Stomach (tissue), 9 donors: ENCODE results near the gene RGS10. TPM values are rescaled to one million over a fixed set of nuclear protein-coding genes. Genes with fewer than 3 reads are reported as not detected.

Experiments
- DNase-seq, 2 donors: peaks; one replicate each; pipeline versions ENCODE4 v3.0.0 to v3.0.0-alpha.2; 2013 to 2019
- H3K27ac ChIP-seq, 5 donors: fragments of 200-600 bp in 4 of 5; sonication (generic) in 4 of 5; one replicate each; pipeline ENCODE4 v1.5.1; 2013 to 2019; ENCODE audit warnings: mild to moderate bottlenecking in 1 of 5, moderate library complexity in 1 of 5
- H3K27me3 ChIP-seq, 3 donors: fragments of 200-600 bp; sonication (generic); one replicate each; pipeline ENCODE4 v1.5.1; 2017 to 2019; ENCODE audit warnings: mixed run types in 1 of 3
- H3K36me3 ChIP-seq, 4 donors: fragments of 200-600 bp; sonication (generic); 1 replicate in 3 of 4; 2 replicates in 1 of 4; pipeline ENCODE4 v1.5.1; 2016 to 2019
- H3K4me1 ChIP-seq, 4 donors: fragments of 200-600 bp; sonication (generic); one replicate each; pipeline ENCODE4 v1.5.1; 2016 to 2019
- H3K4me3 ChIP-seq, 4 donors: fragments of 200-600 bp; sonication (generic) in 3 of 4; one replicate each; pipeline ENCODE4 v1.5.1; 2016 to 2019; ENCODE audit warnings: mild to moderate bottlenecking in 1 of 4
- H3K9me3 ChIP-seq, 4 donors: fragments of 200-600 bp; sonication (generic); one replicate each; pipeline ENCODE4 v1.5.1; 2016 to 2019
- EP300 ChIP-seq: sonication (generic); formaldehyde crosslinking; IDR thresholded peaks from one replicate; pipeline ENCODE4 v1.6.1; 2017; ENCODE audit warnings: antibody characterized with exemption
- POLR2A ChIP-seq, 4 donors: fragments of 450-650 bp; IDR thresholded peaks; one replicate each; pipeline ENCODE4 v1.6.1; 2016; ENCODE audit warnings: antibody characterized with exemption in 4 of 4, control low read depth in 2 of 4, mild to moderate bottlenecking in 1 of 4, moderate library complexity in 1 of 4
- POLR2AphosphoS5 ChIP-seq, 3 donors: sonication (generic); formaldehyde crosslinking; IDR thresholded peaks; one replicate each; pipeline ENCODE4 v1.6.1; 2016; ENCODE audit warnings: antibody characterized with exemption in 3 of 3
- WGBS, 5 donors: extraction: QIAGEN DNeasy Blood & Tissue Kit in 3 of 5; methylation state at CpG; one replicate each; pipeline versions ENCODE4 v1.1.5 to v1.1.7; 2013 to 2018; 5-methylcytosine and 5-hydroxymethylcytosine counted together
- intact Hi-C: fragments of 100-400 bp; cut with DNase I; formaldehyde crosslinking; loops from one replicate; pipeline ENCODE4 v1.15.1; 2023; ENCODE audit warnings: low total_unique reads
- polyA plus RNA-seq, 3 donors: library from polyadenylated mRNA; stranded (reverse); fragments of 200-250 nt; gene quantifications; one replicate each; pipeline ENCODE4 v1.2.3, GENCODE V29; 2013
- total RNA-seq, 5 donors: library from RNA; depleted of rRNA; stranded (reverse); fragments of >200 nt; gene quantifications; one replicate each; pipeline versions ENCODE4 v1.1.0 to v1.2.3, GENCODE V29; 2014 to 2016
- TF ChIP-seq, protein P1 (sequence below), 7 experiments: fragments of 450-650 bp in 4 of 7; fragments of 200-600 bp in 3 of 7; sonication (generic) in 3 of 7; IDR thresholded peaks; one replicate each; pipeline ENCODE4 v1.5.1; 2016 to 2019; ENCODE audit warnings: antibody characterized with exemption in 7 of 7, control low read depth in 2 of 7, mild to moderate bottlenecking in 1 of 7
- donor health status: healthy with polysubstance abuse.
- donor health status: Bipolar disorder and iron deficiency.
- donor health status: healthy.

RGS10 gene
- total and polyA plus RNA-seq, 8 donors = 12.3 to 177 (median 47.7) TPM; not detected in 1

DNA sequence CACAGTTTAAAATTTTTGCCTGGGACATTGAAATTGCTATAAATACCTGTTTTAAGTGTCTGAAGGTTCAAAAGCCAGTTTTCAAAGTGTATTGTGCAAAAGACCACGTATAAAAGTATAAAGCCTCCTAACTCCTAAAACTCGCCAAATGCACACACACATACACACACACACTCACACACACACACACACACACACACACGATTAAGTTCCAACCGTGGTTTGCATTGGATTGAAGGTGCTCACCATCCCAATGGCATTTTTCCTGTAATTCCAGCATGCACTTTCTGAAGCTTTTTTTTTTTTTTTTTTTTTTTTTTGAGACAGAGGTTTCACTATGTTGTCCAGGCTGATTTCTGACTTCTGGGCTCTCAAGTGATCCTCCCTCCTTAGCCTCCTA is 2.8 kb upstream of the RGS10 start:
- Histone ChIP-seq H3K27me3 (peaks cover 0 to 9% (median 0%) of the 10 kb centered on the region in 3 donors), H3K36me3 (no peaks in the 10 kb centered on the region), H3K4me3 (no peak overlapping the region), H3K27ac (no peak overlapping the region), H3K4me1 (peaks cover 0 to 43% (median 28%) of the 10 kb centered on the region in 4 donors), H3K9me3 (no peaks in the 10 kb centered on the region)
- TF ChIP-seq EP300 = no peak
- TF ChIP-seq, protein P1, sequence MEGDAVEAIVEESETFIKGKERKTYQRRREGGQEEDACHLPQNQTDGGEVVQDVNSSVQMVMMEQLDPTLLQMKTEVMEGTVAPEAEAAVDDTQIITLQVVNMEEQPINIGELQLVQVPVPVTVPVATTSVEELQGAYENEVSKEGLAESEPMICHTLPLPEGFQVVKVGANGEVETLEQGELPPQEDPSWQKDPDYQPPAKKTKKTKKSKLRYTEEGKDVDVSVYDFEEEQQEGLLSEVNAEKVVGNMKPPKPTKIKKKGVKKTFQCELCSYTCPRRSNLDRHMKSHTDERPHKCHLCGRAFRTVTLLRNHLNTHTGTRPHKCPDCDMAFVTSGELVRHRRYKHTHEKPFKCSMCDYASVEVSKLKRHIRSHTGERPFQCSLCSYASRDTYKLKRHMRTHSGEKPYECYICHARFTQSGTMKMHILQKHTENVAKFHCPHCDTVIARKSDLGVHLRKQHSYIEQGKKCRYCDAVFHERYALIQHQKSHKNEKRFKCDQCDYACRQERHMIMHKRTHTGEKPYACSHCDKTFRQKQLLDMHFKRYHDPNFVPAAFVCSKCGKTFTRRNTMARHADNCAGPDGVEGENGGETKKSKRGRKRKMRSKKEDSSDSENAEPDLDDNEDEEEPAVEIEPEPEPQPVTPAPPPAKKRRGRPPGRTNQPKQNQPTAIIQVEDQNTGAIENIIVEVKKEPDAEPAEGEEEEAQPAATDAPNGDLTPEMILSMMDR (IDR thresholded peaks at IDR 0.05) = no peak
- TF ChIP-seq POLR2AphosphoS5 (IDR thresholded peaks at IDR 0.05) = no peak
- TF ChIP-seq POLR2A (IDR thresholded peaks at IDR 0.05) = no peak
- no peak for DNase-seq
- 39 to 72% (median 54%) methylated on average over 4 of the region's 4 CpGs for WGBS, 5 donors
- intact Hi-C loops = no loop called here

DNA sequence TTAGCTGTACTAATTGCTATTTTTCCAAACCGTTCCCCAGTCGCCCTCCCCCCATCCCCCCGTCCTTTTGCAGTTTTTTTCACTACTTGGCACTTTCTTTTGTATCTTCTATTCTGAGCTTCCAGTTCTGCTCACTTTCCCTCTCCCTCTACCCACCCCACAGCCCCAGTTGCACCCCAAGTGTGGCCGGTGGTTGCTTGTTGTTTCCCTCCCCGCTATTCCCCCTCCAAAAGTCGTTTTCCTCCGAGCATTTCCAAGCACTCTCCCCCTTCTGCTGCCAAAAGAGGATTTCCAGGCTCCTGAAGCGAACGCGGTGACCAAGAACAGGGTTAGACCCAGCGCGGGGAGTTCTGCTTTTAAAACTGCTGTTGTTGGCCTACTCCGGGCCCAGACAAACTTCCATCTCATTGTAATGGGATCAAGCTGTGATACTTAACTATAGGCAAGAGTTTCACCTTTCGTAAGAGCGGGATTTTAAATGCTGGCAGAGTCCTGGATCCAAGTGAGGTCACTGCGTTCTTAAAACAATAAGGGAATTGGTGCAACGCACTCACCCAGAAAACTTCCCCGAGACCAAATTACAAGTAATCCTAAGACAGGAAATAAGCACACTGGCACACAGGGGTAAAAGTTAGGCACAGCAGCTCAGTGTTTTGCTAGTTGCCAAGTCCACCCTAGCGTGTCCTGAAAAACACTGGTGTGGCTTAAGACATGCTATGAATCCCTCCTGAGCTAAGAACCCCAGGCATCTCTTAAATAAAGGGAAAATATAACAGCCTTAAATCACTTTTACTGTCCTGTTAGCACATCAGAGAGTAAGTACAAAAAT is 1.5 kb upstream of the RGS10 start:
- H3K4me1 ChIP-seq = peaks cover 9 to 56% (median 37%) of the 10 kb centered on the region in 4 donors
- peak overlapping the region in 3 of 4 donors; percentile 66 to 89 (median 81) for H3K4me3 ChIP-seq
- H3K36me3 ChIP-seq = no peaks in the 10 kb centered on the region
- no peak for TF ChIP-seq EP300
- TF ChIP-seq, protein P1 (IDR thresholded peaks at IDR 0.05) = no peak
- TF ChIP-seq POLR2A (IDR thresholded peaks at IDR 0.05) = no peak
- no peak for TF ChIP-seq POLR2AphosphoS5 (IDR thresholded peaks at IDR 0.05)
- no peak for DNase-seq
- H3K9me3 ChIP-seq = no peaks in the 10 kb centered on the region
- 64 to 75% (median 66%) methylated on average over 19 of the region's 19 CpGs for WGBS, 5 donors
- H3K27me3 ChIP-seq = peaks cover 0 to 9% (median 0%) of the 10 kb centered on the region in 3 donors
- intact Hi-C loops = no loop called here
- H3K27ac ChIP-seq = peak overlapping the region in 4 of 5 donors; percentile 9 to 88 (median 86)

- peak; percentile 47 to 78 for DNase-seq
- peaks cover 0 to 9% (median 0%) of the 10 kb centered on the region in 3 donors for H3K27me3 ChIP-seq
- peak overlapping the region; percentile 79 to 88 (median 86) for H3K27ac ChIP-seq
- peaks cover 12 to 64% (median 45%) of the 10 kb centered on the region in 4 donors for H3K4me1 ChIP-seq
- H3K36me3 ChIP-seq = no peaks in the 10 kb centered on the region
- 0 to 2% (median 1%) methylated on average over 27 to 78 of the region's 78 CpGs for WGBS, 5 donors
- H3K4me3 ChIP-seq = peak overlapping the region; percentile 66 to 89 (median 84)
- H3K9me3 ChIP-seq = no peaks in the 10 kb centered on the region
- intact Hi-C loops = no loop called here
- TF ChIP-seq POLR2A (IDR thresholded peaks at IDR 0.05) = no peak
- TF ChIP-seq, protein P1 (IDR thresholded peaks at IDR 0.05) = peak in 4 of 7 experiments; percentile 18 to 49 (median 30)
These were observed 682 bp upstream of the RGS10 start for GRCh38 chr10:119542988-119543813.
